Esophagus muscularis mucosa (tissue), 4 donors: Measurements from ENCODE around the gene BCAS3. TPM values are rescaled to one million over a fixed set of nuclear protein-coding genes. Genes with fewer than 3 reads are reported as not detected.

ENCODE experiments used
- DNase-seq: peaks from one replicate; pipeline ENCODE4 v3.0.0-alpha.2; 2017; ENCODE audit errors: extremely low spot score
- H3K27ac ChIP-seq, 4 donors: fragments of 200-600 bp; sonication (generic); replicated peaks in 1 of 4; 1 replicate in 3 of 4; 2 replicates in 1 of 4; pipeline ENCODE4 v1.5.1; 2016 to 2019; ENCODE audit warnings: mild to moderate bottlenecking in 1 of 4
- H3K27me3 ChIP-seq, 4 donors: fragments of 200-600 bp; sonication (generic); one replicate each; pipeline versions ENCODE4 v1.5.1 to v1.6.0; 2016 to 2019
- H3K36me3 ChIP-seq, 4 donors: fragments of 200-600 bp; sonication (generic); one replicate each; pipeline ENCODE4 v1.5.1; 2016 to 2019
- H3K4me1 ChIP-seq, 4 donors: fragments of 200-600 bp; sonication (generic); one replicate each; pipeline ENCODE4 v1.5.1; 2016 to 2019
- H3K4me3 ChIP-seq, 4 donors: fragments of 200-600 bp; sonication (generic); 1 replicate in 2 of 4; 2 replicates in 2 of 4; pipeline ENCODE4 v1.5.1; 2016 to 2019; ENCODE audit warnings: mild to moderate bottlenecking in 4 of 4, moderate library complexity in 1 of 4
- H3K9me3 ChIP-seq, 4 donors: fragments of 200-600 bp; sonication (generic); 1 replicate in 3 of 4; 2 replicates in 1 of 4; pipeline ENCODE4 v1.5.1; 2016 to 2019
- CTCF ChIP-seq, 3 experiments: fragments of 200-600 bp in 2 of 3; fragments of 450-650 bp in 1 of 3; sonication (generic) in 2 of 3; IDR thresholded peaks; one replicate each; pipeline ENCODE4 v1.5.1; 2017 to 2019; ENCODE audit warnings: antibody characterized with exemption in 3 of 3, mild to moderate bottlenecking in 2 of 3, moderate library complexity in 1 of 3
- EP300 ChIP-seq: sonication (generic); formaldehyde crosslinking; IDR thresholded peaks from one replicate; pipeline ENCODE4 v1.6.1; 2017; ENCODE audit warnings: antibody characterized with exemption
- POLR2A ChIP-seq: fragments of 450-650 bp; IDR thresholded peaks from one replicate; pipeline ENCODE4 v1.6.1; 2017; ENCODE audit warnings: antibody characterized with exemption, moderate library complexity, mild to moderate bottlenecking, low read depth
- POLR2AphosphoS5 ChIP-seq, 2 donors: sonication (generic); formaldehyde crosslinking; IDR thresholded peaks; one replicate each; pipeline ENCODE4 v1.6.1; 2017; ENCODE audit warnings: antibody characterized with exemption in 2 of 2
- WGBS: methylation state at CpG from one replicate; pipeline ENCODE4 v1.1.5; 2018; 5-methylcytosine and 5-hydroxymethylcytosine counted together
- intact Hi-C: fragments of 100-400 bp; cut with DNase I; formaldehyde crosslinking; loops from one replicate; pipeline ENCODE4 v1.15.1; 2023
- total RNA-seq, 4 donors: library from RNA; depleted of rRNA; stranded (reverse); fragments of >200 nt; gene quantifications; one replicate each; pipeline versions ENCODE4 v1.1.0 to v1.2.1, GENCODE V29; 2016

Gene BCAS3
- total RNA-seq, 4 donors from 2014 or later = 17.4 to 25.7 (median 19.5) TPM

- intact Hi-C loops = no loop called here
- 91% methylated on average over 2 of the region's 2 CpGs for WGBS
- Histone ChIP-seq H3K36me3 (no peaks in the 10 kb centered on the region), H3K4me1 (peaks cover 0 to 6% (median 0%) of the 10 kb centered on the region in 4 donors), H3K27ac (no peak overlapping the region), H3K9me3 (peaks cover 0 to 6% (median 2%) of the 10 kb centered on the region in 4 donors), H3K4me3 (no peak overlapping the region), H3K27me3 (no peaks in the 10 kb centered on the region)
- no peak for TF ChIP-seq POLR2AphosphoS5 (IDR thresholded peaks at IDR 0.05)
- no peak for TF ChIP-seq EP300
- no peak for TF ChIP-seq CTCF (IDR thresholded peaks at IDR 0.05)
- TF ChIP-seq POLR2A = no peak
- DNase-seq = no peak
Measured at GRCh38 chr17:61088556-61088955, 410.9 kb downstream of the BCAS3 start.

DNA sequence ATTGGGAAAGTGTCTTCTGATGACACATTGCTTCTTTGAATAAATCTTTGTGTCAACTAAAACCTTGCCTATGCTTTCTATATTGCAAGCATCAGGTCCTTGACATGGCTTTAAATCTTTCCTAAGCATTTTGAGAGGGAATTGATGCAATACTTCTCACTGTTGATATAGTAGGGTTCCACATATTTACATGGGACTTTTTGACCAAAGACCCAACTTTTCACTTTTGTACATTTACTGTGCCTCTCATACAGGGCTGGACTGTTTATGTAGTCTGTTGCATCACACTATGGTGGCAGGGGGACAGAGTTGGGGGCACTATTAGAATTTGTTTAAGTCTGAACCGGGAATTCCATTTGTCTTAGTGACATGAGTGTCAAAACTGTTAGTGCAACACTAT, 413.4 kb downstream of the BCAS3 start:
- Histone ChIP-seq H3K4me1 (peaks cover 0 to 6% (median 0%) of the 10 kb centered on the region in 4 donors), H3K9me3 (peaks cover 0 to 6% (median 2%) of the 10 kb centered on the region in 4 donors), H3K27me3 (no peaks in the 10 kb centered on the region), H3K27ac (no peak overlapping the region), H3K4me3 (no peak overlapping the region), H3K36me3 (no peaks in the 10 kb centered on the region)
- no peak for TF ChIP-seq POLR2AphosphoS5 (IDR thresholded peaks at IDR 0.05)
- DNase-seq = no peak
- 14% methylated on average over 1 of the region's 1 CpG for WGBS
- intact Hi-C loops = no loop called here

- H3K4me3 ChIP-seq = no peak overlapping the region
- 88% methylated on average over 1 of the region's 1 CpG for WGBS
- intact Hi-C loops = no loop called here
- peaks cover 0 to 3% (median 3%) of the 10 kb centered on the region in 4 donors for H3K4me1 ChIP-seq
- H3K36me3 ChIP-seq = no peaks in the 10 kb centered on the region
- no peaks in the 10 kb centered on the region for H3K9me3 ChIP-seq
- no peak for DNase-seq
- H3K27me3 ChIP-seq = no peaks in the 10 kb centered on the region
- TF ChIP-seq CTCF (IDR thresholded peaks at IDR 0.05) (no peak), POLR2A (no peak), POLR2AphosphoS5 (IDR thresholded peaks at IDR 0.05) (no peak), EP300 (no peak)
- H3K27ac ChIP-seq = no peak overlapping the region
Measured at GRCh38 chr17:61097781-61098180, 420.1 kb downstream of the BCAS3 start.

GRCh38 chr17:61106354-61106753, 428.7 kb downstream of the BCAS3 start:
- no peak for TF ChIP-seq EP300
- no peak for TF ChIP-seq POLR2A
- TF ChIP-seq CTCF (IDR thresholded peaks at IDR 0.05) = no peak
- no peak for TF ChIP-seq POLR2AphosphoS5 (IDR thresholded peaks at IDR 0.05)
- intact Hi-C loops = no loop called here
- H3K4me1 ChIP-seq = peaks cover 0 to 27% (median 23%) of the 10 kb centered on the region in 4 donors
- H3K27me3 ChIP-seq = no peaks in the 10 kb centered on the region
- WGBS = 97% methylated on average over 4 of the region's 4 CpGs
- no peak overlapping the region for H3K27ac ChIP-seq
- H3K4me3 ChIP-seq = no peak overlapping the region
- no peaks in the 10 kb centered on the region for H3K9me3 ChIP-seq
- no peaks in the 10 kb centered on the region for H3K36me3 ChIP-seq
- DNase-seq = no peak

- TF ChIP-seq POLR2A = no peak
- no peak for TF ChIP-seq POLR2AphosphoS5 (IDR thresholded peaks at IDR 0.05)
Measured at GRCh38 chr17:61116577-61116976, 438.9 kb downstream of the BCAS3 start.

GRCh38 chr17:61117983-61118382, 440.3 kb downstream of the BCAS3 start:
- Histone ChIP-seq H3K27me3 (no peaks in the 10 kb centered on the region), H3K4me1 (no peaks in the 10 kb centered on the region), H3K9me3 (peaks cover 0 to 13% (median 5%) of the 10 kb centered on the region in 4 donors), H3K4me3 (no peak overlapping the region), H3K36me3 (no peaks in the 10 kb centered on the region), H3K27ac (no peak overlapping the region)
- WGBS = 98% methylated on average over 4 of the region's 4 CpGs
- TF ChIP-seq EP300 (no peak), POLR2A (no peak), CTCF (IDR thresholded peaks at IDR 0.05) (no peak), POLR2AphosphoS5 (IDR thresholded peaks at IDR 0.05) (no peak)
- intact Hi-C loops = no loop called here
- DNase-seq = no peak

More at GRCh38 chr17:61116577-61116976, 438.9 kb downstream of the BCAS3 start:
- Histone ChIP-seq H3K4me1 (no peaks in the 10 kb centered on the region), H3K36me3 (no peaks in the 10 kb centered on the region), H3K27me3 (no peaks in the 10 kb centered on the region), H3K27ac (no peak overlapping the region), H3K9me3 (peaks cover 0 to 13% (median 5%) of the 10 kb centered on the region in 4 donors), H3K4me3 (no peak overlapping the region)
- 79% methylated on average over 1 of the region's 1 CpG for WGBS
- intact Hi-C loops = no loop called here
- DNase-seq = no peak
